GM18505 (cell line): ENCODE measurements around the gene ATP2C1.
"Not testable (repeated sequence)": the region's sequence is repeated elsewhere in the genome, so short reads cannot be mapped to it uniquely, and the experiment has no call there.

Experiments
- ATAC-seq: cut with Tn5 transposase; IDR thresholded peaks from one replicate; pipeline ENCODE4 v1.9.1; 2021; ENCODE audit not compliant: unreplicated experiment
- POLR2A ChIP-seq: IDR thresholded peaks from 4 replicates; pipeline ENCODE4 v1.6.1; 2011; ENCODE audit warnings: borderline replicate concordance; ENCODE audit not compliant: insufficient read depth, insufficient read length; ENCODE audit errors: extremely low read depth

The ATP2C1 gene

GRCh38 chr3:130967281-130967680, 73.4 kb downstream of the ATP2C1 start:
- ATAC-seq = no peak
- no peak for TF ChIP-seq POLR2A

GRCh38 chr3:130968221-130968620, 74.3 kb downstream of the ATP2C1 start:
- ATAC-seq = no peak
- TF ChIP-seq POLR2A = no peak

GRCh38 chr3:130969621-130970020, 75.7 kb downstream of the ATP2C1 start:
- no peak for ATAC-seq
- no peak for TF ChIP-seq POLR2A

- no peak for TF ChIP-seq POLR2A
- ATAC-seq = no peak
These were observed 77.3 kb downstream of the ATP2C1 start for GRCh38 chr3:130971208-130971607.

DNA sequence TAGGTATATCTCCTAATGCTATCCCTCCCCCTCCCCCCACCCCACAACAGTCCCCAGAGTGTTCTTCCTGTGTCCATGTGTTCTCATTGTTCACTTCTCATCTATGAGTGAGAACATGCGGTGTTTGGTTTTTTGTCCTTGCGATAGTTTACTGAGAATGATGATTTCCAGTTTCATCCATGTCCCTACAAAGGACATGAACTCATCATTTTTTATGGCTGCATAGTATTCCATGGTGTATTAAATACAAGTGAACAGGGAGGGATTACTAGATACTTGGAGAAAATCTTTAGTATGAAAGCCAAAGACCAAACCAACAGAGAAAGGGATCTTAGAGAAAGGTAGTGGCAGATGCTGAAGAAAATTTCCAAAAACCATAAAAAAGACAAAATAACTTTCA, 78.7 kb downstream of the ATP2C1 start:
- not testable (repeated sequence) for ATAC-seq

DNA sequence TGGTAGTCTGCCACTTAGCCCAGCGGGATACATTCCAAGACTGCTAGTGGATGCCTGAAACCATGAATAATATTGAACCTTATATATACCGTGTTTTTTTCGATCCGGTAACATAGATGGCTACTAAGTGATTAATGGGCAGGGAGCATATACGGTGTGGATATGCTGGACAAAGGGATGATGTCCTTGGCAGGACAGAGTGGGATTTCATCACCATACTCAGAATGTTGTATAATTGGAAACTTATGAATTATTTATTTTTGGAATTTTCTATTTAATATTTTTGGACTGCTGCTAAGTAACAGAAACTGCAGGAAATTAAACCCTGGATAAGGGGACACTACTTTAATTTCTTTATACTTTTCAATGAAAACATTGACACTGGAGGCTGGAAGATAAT, 79.5 kb downstream of the ATP2C1 start:
- ATAC-seq = no peak
- no peak for TF ChIP-seq POLR2A

DNA sequence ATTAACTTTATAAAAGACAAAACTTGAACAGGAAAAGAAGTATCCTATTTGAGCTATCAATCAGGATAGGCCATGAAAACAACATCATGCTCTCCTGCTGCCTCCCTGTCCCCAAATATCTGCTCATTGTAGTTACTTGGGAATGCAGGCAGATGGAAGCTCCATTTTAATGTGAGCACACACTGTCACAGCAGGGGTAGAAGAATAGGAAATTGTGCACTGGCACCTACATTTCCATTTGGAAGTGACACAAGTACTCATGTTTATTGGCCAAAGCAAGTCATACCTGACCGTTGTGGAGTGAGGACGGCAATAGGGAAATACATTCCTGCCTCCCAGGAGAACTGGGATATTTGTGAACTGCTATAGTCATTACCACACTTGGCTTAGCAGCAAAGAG, 80.3 kb downstream of the ATP2C1 start:
- ATAC-seq = no peak
- no peak for TF ChIP-seq POLR2A

DNA sequence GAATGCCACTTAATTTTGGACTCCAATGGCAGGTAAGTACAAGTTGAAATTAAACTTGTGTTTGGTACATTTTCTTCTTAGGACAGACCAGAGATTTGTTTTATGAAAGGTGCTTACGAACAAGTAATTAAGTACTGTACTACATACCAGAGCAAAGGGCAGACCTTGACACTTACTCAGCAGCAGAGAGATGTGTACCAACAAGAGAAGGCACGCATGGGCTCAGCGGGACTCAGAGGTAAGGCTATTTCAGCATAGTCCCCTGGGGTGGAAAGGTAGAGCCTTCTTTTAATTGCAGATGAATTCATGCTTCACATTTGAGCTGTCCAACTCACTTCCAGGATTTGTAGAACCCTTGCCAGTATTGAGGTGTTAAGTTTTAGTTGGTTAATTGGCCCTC, 81.4 kb downstream of the ATP2C1 start:
- TF ChIP-seq POLR2A = no peak
- ATAC-seq = no peak

- no peak for TF ChIP-seq POLR2A
- no peak for ATAC-seq
These were observed 82.8 kb downstream of the ATP2C1 start for GRCh38 chr3:130976706-130977105.

DNA sequence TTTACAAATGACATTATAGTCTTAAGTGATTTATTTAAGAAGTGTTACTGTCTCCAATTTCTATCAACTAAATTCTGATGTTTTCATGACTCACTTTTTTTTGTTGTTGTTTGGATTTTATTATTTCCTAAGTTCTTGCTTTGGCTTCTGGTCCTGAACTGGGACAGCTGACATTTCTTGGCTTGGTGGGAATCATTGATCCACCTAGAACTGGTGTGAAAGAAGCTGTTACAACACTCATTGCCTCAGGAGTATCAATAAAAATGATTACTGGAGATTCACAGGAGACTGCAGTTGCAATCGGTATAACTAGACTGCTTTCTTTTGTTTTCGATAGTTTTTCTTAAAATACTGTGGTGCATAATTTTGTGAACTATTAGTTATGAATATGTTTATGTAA, 85.2 kb downstream of the ATP2C1 start:
- TF ChIP-seq POLR2A = no peak
- no peak for ATAC-seq

DNA sequence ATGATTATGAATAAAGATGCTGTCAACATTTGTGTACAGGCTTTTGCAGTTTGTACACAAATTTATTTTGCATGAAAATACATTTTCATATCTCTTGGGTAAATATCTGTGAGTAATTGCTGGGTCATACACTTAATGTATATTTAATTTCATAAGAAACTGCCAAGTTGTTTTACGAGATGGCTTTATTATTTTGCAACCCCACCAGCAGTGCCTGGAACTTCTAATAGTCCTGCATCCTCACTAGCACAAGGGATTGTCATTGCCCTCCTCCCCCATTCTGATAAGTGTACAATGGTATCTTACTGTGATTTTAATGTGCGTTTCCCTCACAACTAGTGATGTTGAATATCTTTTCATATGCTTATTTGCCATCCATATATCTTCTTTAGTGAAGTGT, 87.6 kb downstream of the ATP2C1 start:
- TF ChIP-seq POLR2A = no peak
- ATAC-seq = no peak

DNA sequence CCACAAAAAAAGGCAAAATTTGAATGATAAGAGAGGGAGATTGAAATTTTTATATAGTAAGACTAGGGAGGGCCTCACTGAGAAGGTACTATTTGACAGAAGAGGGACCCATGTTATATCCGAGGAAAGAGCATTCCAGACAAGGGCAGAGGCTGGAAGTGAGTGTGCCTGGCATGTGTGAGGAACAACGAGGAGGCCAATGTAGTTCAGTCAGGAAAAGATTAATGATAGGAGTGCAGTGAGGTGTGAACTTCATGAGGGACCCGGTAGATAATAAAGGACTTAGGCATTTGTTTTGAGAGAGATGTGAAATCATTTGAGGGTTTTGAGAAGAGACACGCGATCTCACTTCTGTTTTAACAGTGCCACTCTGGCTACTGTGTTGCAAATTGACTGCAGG, 96.4 kb downstream of the ATP2C1 start:
- no peak for ATAC-seq

GRCh38 chr3:130991126-130991525, 97.2 kb downstream of the ATP2C1 start:
- TF ChIP-seq POLR2A = no peak
- ATAC-seq = no peak

More for the DNA sequence above, 96.4 kb downstream of the ATP2C1 start:
- TF ChIP-seq POLR2A = no peak

- ATAC-seq = no peak
- TF ChIP-seq POLR2A = no peak
These were observed 98.5 kb downstream of the ATP2C1 start for GRCh38 chr3:130992344-130992743.

- TF ChIP-seq POLR2A = no peak
- ATAC-seq = no peak
These were observed 103.4 kb downstream of the ATP2C1 start for GRCh38 chr3:130997289-130997688.
